Endothelial cell of umbilical vein (primary cell): Measurements from ENCODE around the gene BAX.
"Not testable (repeated sequence)": the region's sequence is repeated elsewhere in the genome, so short reads cannot be mapped to it uniquely, and the experiment has no call there.

Experiments used
- POLR2A ChIP-seq: IDR thresholded peaks from 2 replicates; pipeline ENCODE4 v1.6.1; 2012; ENCODE audit warnings: low read depth, mild to moderate bottlenecking, control low read depth, low read length
- TF ChIP-seq, protein P1 (sequence below), 2 donors: IDR thresholded peaks; 1 replicate in 1 of 2; 2 replicates in 1 of 2; pipeline ENCODE4 v1.5.1; 2011; ENCODE audit warnings: low read length in 2 of 2, mild to moderate bottlenecking in 2 of 2, moderate library complexity in 2 of 2, control low read depth in 1 of 2, inconsistent platforms in 1 of 2, low read depth in 1 of 2; ENCODE audit not compliant: insufficient read depth in 1 of 2; ENCODE audit errors: extremely low read depth in 1 of 2
- TF ChIP-seq, protein P2 (sequence below): IDR thresholded peaks from 2 replicates; pipeline ENCODE4 v1.6.1; 2011; ENCODE audit not compliant: insufficient read depth, insufficient read length

DNA sequence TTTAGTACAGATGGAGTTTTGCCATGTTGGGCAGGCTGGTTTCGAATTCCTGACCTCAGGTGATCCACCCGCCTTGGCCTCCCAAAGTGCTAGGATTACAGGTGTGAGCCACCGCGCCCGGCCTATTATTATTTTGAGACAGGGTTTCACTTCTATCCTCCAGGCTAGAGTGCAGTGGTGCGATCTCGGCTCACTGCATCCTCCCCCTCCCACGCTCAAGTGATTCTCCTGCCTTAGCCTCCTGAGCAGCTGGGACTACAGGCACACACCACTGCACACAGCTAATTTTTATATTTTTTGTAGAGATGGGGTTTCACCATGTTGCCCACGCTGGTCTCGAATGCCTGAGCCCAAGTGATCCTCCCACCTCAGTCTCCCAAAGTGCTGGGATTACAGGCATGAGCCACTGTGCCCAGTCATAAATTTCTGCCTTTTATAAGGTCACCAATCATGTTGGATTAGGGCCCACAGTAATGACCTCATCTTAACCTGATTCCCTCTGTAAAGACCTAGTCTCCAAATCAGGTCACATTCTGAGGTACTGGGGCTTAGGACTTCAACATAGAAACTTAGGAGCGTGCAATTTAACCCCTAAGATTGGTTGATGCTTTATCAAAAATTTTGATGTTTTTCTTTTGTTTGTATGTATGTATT is 45.1 kb upstream of the BAX start:
- TF ChIP-seq, protein P1, sequence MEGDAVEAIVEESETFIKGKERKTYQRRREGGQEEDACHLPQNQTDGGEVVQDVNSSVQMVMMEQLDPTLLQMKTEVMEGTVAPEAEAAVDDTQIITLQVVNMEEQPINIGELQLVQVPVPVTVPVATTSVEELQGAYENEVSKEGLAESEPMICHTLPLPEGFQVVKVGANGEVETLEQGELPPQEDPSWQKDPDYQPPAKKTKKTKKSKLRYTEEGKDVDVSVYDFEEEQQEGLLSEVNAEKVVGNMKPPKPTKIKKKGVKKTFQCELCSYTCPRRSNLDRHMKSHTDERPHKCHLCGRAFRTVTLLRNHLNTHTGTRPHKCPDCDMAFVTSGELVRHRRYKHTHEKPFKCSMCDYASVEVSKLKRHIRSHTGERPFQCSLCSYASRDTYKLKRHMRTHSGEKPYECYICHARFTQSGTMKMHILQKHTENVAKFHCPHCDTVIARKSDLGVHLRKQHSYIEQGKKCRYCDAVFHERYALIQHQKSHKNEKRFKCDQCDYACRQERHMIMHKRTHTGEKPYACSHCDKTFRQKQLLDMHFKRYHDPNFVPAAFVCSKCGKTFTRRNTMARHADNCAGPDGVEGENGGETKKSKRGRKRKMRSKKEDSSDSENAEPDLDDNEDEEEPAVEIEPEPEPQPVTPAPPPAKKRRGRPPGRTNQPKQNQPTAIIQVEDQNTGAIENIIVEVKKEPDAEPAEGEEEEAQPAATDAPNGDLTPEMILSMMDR (IDR thresholded peaks at IDR 0.05; ENCODE audit: extremely low read depth in 1 of 2, insufficient read depth in 1 of 2, low read depth in 1 of 2, low read length in 2 of 2), result not testable (repeated sequence)
- not testable (repeated sequence) for TF ChIP-seq POLR2A
- TF ChIP-seq, protein P2, sequence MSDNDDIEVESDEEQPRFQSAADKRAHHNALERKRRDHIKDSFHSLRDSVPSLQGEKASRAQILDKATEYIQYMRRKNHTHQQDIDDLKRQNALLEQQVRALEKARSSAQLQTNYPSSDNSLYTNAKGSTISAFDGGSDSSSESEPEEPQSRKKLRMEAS, result not testable (repeated sequence)
